Measurements from ENCODE around the gene RAPGEF5.
"Not testable (repeated sequence)": the region's sequence is repeated elsewhere in the genome, so short reads cannot be mapped to it uniquely, and the experiment has no call there.

The RAPGEF5 gene

GRCh38 chr7:22108151-22108845 lies 248.7 kb downstream of the RAPGEF5 start:
- TF ChIP-seq ZFX (IDR thresholded peaks at IDR 0.05) = no peak
- H3K27ac ChIP-seq = no peak overlapping the region

- no peak overlapping the region for H3K27ac ChIP-seq
- TF ChIP-seq CTCF (conservative IDR thresholded peaks at IDR 0.05) (no peak), ZFX (IDR thresholded peaks at IDR 0.05) (no peak)
Measured at GRCh38 chr7:22105550-22105949, 251.4 kb downstream of the RAPGEF5 start.

- no peak; the same call in 1 of the 2 replicates for TF ChIP-seq CTCF (conservative IDR thresholded peaks at IDR 0.05)
- TF ChIP-seq ZFX (IDR thresholded peaks at IDR 0.05) = no peak
- H3K27ac ChIP-seq = no peak overlapping the region
Measured at GRCh38 chr7:22094413-22095342, 262.3 kb downstream of the RAPGEF5 start.

GRCh38 chr7:22093936-22094335 lies 263.0 kb downstream of the RAPGEF5 start:
- no peak for TF ChIP-seq ZFX (IDR thresholded peaks at IDR 0.05)
- no peak for TF ChIP-seq CTCF (conservative IDR thresholded peaks at IDR 0.05)
- H3K27ac ChIP-seq = no peak overlapping the region

- TF ChIP-seq ZFX (IDR thresholded peaks at IDR 0.05) = no peak
- TF ChIP-seq CTCF (conservative IDR thresholded peaks at IDR 0.05) = no peak
- H3K27ac ChIP-seq = no peak overlapping the region
Measured at GRCh38 chr7:22093001-22093400, 264.0 kb downstream of the RAPGEF5 start.

GRCh38 chr7:22090958-22091525 lies 265.9 kb downstream of the RAPGEF5 start:
- not testable (repeated sequence) for H3K27ac ChIP-seq

- TF ChIP-seq ZFX (IDR thresholded peaks at IDR 0.05) (no peak), CTCF (conservative IDR thresholded peaks at IDR 0.05) (no peak)
- no peak overlapping the region for H3K27ac ChIP-seq
Measured at GRCh38 chr7:22090512-22090911, 266.4 kb downstream of the RAPGEF5 start.

- no peak overlapping the region for H3K27ac ChIP-seq
- no peak for TF ChIP-seq ZFX (IDR thresholded peaks at IDR 0.05)
- TF ChIP-seq CTCF (conservative IDR thresholded peaks at IDR 0.05) = no peak
Measured at GRCh38 chr7:22090107-22090506, 266.8 kb downstream of the RAPGEF5 start.

Data from C4-2B (cell line).